GM21786 (cell line): Measurements from ENCODE around the gene YWHAH.

Experiments
- ATAC-seq: cut with Tn5 transposase; IDR thresholded peaks from one replicate; pipeline ENCODE4 v1.9.1; 2021; ENCODE audit not compliant: unreplicated experiment

The YWHAH gene

DNA sequence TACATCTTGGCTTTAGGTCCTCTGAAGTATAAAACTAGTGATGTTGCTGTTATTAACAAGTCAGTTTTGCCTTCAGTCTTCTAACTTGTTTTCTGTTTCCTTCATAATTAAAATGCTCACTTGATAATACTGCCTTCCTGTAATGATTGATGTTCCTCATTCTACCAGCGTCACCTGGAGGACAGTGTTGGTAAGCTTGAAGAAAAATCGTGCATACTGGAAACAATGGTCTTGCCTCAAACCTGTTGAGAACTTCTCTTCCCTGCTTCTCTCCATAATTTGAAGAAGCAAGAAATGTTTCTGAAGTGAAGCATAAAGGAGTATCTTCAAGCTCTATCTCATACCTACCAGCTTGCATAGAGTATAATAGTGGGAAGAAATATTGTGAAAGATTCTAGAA, 3.0 kb downstream of the YWHAH start:
- ATAC-seq, result no peak

DNA sequence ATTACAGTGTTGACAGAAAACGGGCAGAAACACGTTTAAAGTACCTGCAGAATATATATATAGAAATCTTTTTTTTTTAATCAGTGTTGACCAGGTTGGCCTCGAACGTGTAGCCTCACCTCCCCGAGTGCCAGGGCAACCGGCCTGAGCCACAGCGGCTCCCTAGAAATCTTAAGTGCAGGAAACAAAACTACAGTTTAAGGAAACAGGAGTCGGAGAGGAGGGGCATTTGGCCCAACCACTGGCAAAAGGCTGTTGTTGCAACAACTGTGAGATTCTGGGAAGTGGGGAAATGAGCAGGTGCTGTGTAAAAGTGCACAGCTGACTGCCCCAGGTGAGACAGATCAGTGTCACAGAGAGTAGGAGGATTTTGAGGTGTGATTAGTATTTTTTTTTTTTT, 3.7 kb downstream of the YWHAH start:
- ATAC-seq, result no peak

DNA sequence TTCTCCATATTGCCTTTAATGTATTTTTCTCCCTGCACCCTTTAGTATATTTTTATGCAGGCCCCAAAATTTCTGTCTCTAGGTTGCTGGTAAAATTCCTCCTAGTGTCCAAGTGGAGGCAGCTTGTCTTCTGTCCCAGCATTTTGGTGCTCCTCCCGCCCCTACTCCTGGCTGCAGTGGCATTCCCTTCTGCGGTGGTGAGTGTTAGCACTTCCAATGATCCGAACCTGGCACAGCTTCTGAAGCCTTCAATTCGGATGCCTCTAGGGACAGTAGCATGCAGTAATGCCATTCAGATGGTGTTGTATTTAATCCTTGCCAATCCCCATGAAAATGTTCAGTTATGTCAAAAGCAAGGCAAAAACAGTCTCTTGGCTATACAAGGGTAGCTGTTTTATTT, 5.9 kb downstream of the YWHAH start:
- ATAC-seq, result no peak

DNA sequence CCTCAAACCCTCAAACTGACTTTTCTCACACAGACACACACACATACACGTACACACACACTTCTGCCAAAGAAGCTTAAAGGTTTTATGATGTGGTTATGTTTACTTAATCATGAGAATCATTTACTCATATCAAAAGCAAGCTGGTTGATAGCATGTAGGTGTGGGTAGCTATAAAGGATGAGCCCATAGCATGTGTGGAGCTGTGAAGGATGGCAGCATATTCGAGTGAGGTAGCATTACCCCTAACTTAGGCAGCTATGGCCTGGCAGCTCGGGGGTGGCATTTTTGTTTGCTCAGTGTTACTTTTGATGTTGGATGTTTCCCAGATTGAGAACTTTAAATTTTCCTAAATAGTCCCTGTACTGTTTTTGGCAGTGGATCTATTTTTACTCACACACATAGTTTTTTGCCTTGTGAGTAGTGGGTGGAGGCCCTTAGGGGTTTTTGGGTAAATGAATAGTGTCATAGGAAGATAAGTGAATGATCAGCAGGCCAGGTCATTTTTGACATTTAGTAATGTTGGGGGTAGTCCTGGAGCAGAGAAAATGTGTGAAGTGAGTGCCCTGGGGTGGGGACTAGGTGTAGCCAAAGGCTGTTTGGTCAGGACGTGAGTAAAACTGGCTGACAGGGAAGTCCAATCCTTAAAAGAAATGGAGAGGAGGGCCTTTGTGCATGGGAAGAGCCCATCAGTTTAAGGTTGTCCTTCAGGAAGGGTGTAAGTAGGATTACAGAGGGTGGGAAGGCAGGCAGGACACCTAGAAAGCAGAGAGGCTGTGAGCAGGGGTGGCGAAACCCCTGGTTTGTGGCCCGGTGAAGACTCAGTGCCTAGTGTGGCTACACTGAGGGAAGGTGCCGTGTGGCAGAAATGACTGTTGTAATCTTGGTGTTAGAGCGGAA, 7.1 kb downstream of the YWHAH start:
- no peak for ATAC-seq

DNA sequence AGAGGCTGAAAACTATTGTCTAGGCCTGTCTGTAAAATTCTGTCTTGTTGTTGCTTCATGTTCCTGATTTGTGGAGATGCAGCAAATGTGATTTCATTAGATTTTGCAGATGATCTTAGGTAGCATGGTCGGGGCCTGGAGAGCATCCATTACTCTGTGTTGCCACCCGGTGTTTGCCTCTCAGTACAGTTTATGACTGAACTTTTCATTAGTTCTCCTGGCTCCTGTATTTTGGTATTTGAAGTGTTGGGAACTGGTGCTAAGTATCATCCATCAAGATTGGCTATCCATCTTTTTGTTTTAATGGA, 7.7 kb downstream of the YWHAH start:
- ATAC-seq, result no peak

DNA sequence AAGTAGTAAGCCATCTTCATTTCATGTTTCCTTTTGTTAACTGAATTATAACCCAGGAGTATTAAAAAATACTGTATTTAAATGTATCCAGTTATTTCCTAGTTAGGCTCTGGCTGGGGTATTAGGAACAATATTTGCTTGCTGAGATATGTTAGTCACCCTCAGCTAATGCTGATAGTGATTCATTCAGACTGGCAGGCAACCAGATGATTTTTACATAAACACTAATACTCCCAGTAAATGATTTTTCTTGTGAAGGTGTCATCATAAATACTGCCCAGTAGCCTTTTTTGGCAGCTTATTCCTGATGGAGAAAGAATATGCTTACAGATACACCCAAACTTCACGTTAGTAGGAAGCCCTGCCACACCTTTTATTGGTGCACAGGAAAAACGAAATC, 8.1 kb downstream of the YWHAH start:
- no peak for ATAC-seq

DNA sequence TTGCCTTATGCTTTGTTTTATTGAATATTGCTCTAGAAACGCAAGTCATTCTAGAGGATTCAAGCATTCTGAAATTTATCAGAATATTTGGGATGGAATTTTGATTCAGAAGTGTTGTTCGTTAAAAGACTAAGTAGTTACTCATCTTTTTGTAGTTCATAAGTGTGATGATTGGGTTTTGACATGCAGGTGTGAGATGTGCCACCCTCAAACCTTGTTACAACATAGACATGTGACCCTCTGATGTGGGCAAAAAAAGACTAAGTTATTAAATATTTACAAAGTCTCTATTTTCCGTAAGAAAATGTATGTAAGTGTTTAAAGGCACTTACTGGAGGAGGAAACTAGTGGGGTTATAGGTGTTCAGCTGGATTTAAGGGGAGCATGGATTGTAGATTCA, 8.9 kb downstream of the YWHAH start:
- ATAC-seq, result no peak

DNA sequence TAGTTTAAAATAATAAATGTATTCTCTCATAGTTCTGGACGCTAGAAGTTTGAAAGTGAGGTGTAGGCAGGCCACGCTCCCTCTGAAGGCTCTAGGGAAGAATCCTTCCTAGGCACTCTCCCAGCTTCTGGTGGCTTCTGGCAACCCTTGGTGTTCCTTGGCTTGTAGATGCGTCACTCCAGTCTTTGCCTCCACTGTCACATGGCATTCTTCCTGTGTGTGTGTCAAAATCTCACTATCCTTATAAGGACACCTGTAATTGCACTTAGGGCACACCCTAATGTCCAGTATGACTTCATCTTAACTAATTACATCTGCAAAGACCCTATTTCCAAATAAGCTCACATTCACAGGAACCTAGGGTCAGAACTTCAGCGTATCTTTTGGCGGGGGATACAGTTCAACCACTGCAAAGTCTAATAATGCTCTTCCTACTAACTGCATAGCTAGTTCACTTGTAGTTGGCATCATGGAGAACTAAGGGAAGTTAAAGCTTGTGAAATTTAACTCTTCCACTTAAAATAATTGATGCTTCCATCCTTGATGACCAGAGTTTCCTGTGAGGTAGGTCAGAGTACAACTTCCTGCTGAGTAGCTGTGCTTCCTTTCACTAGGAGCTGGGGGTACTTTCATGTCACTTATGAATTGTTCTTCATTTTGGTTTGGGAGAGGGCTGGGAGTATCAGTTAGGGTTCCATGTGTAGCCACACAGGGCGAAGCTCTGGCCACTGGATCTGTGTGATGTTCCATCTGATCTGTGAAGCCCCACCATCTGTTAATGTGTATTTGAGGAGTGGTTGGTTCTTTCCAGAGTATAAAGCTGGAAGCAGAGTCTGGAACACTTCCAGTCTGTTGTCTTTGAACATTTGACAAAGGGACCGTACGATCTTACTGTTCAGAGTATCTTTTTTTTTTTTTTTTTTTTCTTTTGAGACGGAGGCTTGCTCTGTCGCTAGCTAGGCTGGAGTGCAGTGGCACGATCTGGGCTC, 10.5 kb downstream of the YWHAH start:
- no peak for ATAC-seq

DNA sequence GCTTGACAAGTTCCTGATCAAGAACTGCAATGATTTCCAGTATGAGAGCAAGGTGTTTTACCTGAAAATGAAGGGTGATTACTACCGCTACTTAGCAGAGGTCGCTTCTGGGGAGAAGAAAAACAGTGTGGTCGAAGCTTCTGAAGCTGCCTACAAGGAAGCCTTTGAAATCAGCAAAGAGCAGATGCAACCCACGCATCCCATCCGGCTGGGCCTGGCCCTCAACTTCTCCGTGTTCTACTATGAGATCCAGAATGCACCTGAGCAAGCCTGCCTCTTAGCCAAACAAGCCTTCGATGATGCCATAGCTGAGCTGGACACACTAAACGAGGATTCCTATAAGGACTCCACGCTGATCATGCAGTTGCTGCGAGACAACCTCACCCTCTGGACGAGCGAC, 12.0 kb downstream of the YWHAH start:
- no peak for ATAC-seq

DNA sequence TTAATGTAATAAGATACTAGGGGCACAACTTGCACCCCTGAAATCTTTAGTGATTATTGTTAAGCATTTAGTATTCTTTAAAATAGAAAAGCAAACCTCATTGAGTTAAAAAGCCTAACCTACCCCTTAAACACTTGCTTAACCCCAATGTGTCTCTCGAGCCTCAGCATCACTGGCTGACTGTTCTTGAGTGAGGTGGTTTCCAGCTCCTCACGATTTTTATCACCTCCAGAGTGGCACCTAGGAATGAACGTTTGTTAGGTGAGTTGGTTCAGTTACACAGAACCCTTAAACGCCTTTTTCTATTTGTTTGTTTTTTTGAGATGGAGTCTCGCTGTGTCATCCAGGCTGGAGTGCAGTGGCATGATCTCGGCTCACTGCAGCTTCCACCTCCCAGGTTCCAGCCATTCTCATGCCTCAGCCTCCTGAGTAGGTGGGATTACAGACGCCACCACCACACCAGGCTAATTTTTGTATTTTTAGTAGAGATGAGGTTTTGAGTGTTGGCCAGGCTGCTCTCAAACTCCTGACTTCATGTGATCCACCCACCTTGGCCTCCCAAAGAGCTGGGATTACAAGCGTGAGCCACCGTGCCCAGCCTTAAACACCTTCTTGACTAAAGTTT, 13.7 kb downstream of the YWHAH start:
- ATAC-seq, result no peak

DNA sequence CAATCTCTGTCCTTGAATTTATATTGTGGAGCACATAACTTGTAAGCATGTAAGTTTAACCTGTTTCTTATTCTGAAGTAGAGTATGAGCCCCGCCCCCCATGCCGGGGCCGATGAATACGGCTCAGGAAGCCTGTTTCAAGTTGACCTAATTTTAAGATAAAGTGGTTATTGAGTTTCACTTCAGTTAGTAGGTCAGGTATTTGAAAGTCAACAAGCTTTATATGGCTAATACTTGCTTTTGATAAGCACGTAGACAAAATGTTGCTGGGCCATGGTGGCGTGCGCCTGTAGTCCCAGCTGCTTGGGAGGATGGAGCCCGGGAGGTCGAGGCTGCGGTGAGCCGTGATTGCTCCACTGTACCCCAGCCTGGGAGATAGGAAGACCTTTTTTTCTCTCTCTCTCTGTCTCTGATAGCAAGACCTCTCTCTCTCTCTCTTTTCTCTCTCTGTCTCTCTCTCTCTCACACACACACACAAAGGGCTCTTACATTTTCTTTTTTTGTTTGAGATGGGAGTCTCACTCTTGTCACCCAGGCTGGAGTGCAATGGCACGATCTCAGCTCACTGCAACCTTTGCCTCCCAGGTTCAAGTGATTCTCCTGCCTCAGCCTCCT, 14.4 kb downstream of the YWHAH start:
- no peak for ATAC-seq

DNA sequence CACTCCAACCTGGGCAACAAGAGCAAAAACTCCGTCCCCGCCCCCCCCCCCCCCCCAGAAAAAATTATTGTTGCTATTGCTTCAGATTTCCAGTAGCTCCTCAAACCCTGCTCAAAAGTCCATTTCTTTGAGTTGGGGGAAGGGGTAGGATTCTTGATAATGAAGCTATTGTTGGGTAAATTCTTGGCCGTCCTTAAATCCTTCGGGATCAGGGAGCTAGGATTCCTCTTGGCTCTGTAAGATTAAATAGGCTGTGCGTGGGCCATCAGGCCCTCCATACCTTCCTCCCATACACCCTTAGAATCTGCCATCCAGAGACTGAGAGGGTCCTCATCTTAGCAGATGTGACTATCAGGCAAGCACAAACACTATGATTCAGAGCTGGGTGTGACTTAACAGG, 16.4 kb downstream of the YWHAH start:
- ATAC-seq, result no peak

DNA sequence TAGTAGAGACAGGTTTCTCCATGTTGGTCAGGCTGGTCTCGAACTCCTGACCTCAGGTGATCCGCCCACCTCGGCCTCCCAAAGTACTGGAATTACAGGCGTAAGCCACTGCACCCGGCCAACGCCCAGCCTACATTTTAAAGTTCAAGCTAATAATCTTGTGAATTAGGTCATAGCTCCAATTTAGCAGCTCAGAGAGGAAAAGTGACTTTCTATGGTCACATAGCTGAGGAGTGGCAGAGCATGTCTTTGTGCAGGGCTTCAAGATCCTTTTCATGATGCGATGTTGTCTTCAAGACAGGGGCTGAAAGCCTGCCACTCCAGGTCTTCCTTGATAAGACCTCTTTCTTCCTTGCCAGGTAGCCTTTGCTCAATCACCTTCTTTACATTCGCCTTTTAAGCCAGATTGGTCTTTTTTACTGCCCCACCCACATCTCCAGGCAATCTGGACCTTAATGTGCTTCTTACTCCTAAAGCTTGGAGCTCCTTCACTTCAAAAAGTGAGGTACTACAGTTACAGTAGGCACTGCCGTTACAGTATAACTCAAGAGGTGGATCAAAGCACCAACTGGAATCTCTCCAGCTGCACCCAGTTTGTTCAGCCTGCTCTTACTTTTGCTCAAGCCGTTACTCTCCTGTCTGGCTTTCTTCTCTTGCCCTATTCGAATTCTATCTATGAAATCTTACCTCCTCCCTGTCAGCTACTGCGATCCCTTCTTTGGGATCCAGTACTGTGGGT, 18.2 kb downstream of the YWHAH start:
- ATAC-seq, result no peak

DNA sequence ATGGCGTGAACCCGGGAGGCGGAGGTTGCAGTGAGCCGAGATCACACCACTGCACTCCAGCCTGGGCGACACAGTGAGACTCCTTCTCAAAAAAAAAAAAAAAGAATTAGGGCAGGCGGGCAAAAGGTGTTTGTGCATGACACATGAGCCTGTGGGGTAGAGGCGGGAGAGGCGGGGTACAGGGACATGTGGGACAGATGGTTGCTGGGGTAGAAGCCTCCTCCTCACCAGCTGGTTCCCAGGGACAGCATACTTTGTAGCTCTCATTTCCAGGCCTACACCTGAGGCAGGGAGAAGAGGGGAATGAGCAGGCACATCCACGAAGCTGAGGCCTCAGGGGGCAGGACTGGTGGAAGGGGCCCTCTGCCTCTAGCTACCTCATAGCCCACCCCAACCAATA, 23.7 kb downstream of the YWHAH start:
- no peak for ATAC-seq

DNA sequence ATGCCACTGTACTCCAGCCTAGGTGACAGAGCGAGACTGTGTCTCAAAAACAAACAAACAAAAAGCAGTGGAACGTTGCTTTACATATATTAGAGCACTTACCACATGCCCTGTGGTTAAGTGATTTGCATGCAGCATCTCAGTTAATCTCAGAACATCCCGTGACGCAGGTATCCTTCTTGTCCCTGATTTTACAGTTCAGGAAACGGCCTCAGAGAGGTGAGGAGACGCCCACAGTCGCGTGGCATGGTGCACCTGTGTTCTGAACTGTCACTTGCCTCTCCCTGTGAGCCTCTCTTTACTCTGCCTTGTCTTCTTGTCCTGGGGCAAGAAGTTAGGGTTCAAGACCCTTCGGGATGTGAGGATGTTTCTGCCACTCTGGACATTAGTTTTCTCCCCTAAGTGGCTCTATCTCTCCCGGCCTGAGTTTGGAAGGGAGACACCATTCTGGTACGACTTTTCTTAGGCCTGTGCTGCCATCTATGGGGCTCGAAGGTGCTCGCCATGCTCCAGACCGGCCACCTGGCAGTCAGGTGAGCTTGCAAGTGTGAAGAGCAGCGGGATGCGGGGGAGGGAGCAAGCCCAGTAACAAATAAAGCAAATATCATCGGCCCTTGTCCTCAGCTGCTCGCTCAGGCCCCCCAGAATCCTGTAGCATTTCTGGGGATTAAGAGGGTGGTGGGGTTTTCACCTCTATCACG, 25.6 kb downstream of the YWHAH start:
- ATAC-seq, result peak; percentile 42

DNA sequence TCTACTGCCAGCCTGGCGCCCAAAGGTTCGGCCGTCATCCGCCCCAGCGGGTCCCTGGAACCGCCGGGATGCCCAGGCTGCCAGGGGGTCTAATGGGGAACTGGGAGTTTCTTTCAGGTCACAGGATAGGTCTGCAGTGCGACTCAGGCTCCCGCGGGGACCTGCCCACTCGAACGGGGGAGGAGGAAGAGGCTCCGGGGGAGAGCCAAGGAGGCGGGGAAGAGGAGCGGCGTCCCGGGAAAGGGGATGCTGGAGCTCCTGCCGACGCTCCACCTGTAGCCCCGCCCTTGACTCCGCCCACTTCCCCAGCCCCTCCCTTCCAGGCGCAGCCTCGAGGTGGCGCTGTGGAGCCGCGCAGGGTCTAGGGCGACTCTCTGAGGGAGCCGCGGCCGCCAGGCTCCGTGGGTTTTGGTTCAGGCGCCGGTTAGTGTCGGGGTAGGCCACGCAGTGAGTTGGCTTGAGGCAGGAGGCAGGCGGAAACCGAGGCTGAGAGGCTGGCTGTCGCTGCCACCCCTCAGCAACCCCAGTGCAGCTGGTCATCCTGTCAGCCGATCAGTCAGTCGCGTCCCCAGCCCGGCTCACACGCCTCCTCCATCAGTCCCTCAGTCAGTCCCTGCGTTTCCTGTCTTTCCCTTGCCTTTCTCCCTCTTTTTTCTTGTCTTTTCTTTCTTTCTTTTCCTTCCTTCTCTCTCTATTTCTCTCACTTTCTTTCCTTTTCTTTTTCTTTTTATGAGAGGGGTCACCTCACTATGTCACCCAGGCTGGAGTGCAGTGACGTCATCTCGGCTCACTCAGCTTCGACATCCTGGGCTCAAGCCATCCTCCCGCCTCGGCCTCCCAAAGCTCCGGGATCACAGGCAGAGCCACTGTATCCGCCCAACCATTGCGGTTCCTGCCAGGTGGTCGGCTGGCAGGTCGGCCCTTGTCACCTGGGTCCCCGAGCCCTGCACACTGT, 26.4 kb downstream of the YWHAH start:
- peak; percentile 63 for ATAC-seq

DNA sequence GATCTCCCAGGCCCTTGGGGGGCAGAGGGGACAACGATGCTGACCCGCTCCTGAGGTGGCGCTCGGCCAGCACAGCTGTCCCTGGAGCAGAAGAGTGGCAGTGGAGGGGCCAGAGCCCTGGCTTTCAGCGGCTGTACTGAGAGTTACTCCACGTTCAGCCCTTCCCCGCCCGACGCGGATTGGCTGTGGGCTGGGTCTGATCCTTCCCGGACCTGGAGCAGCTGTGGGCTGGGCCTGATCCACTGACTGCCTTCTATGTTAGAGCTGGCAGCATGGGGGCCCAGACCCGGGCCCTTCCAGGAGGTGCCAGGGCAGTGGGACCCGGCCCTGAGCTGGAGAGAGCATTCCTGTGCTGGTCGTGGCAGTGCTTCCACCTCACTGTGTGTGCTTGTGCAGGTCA, 27.8 kb downstream of the YWHAH start:
- no peak for ATAC-seq

DNA sequence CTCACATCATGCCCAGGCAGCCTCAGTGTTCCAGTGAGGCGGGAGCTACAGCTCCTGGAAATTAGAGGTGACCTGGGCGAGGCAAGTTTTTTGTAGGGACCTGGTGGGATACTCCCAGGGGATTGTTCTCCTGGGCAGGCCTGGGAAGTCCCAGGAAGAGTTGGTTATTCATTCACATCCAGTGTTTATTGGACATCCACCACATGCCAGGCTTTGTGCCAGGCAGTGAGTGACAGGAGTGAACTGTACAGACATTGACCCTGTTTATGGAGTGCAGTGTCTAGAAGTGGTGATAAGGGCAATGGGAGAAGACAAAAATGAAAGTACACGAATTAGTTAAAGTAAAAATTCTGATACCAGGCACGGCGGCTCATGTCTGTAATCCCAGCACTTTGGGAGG, 29.4 kb downstream of the YWHAH start:
- ATAC-seq, result no peak
